NT2/D1 (cell line): Measurements from ENCODE around the gene RYR3.

Experiments used
- SUZ12 ChIP-seq: IDR thresholded peaks from 2 replicates; pipeline ENCODE4 v1.6.1; 2011; ENCODE audit not compliant: insufficient read length, insufficient read depth; ENCODE audit errors: extremely low read depth
- YY1 ChIP-seq: IDR thresholded peaks from 2 replicates; pipeline ENCODE4 v1.6.1; 2011; ENCODE audit not compliant: insufficient read length, insufficient read depth
- ZNF274 ChIP-seq: IDR thresholded peaks from 2 replicates; pipeline ENCODE4 v1.6.1; 2011; ENCODE audit warnings: mild to moderate bottlenecking, low read depth, low read length

DNA sequence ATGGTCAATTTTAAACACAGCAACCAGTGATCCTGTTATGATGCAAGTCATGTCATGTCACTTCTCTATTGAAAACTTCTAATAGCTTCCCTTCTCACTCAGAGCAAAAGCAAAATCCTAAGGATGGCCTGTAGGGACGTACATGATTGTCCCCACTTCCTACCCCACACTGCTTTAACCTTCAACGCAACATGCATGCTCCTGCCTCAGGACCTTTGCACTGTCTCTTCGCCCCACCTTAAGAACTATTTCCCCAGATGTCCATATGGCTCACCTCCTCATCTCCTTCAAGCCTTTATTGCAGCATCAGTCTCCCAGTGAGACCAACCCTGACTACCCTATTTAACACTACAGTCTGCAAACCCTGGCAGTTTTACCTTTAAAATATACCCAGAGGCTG, 443.5 kb downstream of the RYR3 start:
- TF ChIP-seq YY1: no peak
- no peak for TF ChIP-seq SUZ12
- TF ChIP-seq ZNF274: no peak
